ENCODE data around the gene FCN1. TPM values are rescaled to one million over a fixed set of nuclear protein-coding genes. Genes with fewer than 3 reads are reported as not detected.
"Not testable (repeated sequence)": the region's sequence is repeated elsewhere in the genome, so short reads cannot be mapped to it uniquely, and the experiment has no call there.

FCN1 gene
- total RNA-seq, 2 donors from 2014 or later, result 5.7 to 12.0 TPM

DNA sequence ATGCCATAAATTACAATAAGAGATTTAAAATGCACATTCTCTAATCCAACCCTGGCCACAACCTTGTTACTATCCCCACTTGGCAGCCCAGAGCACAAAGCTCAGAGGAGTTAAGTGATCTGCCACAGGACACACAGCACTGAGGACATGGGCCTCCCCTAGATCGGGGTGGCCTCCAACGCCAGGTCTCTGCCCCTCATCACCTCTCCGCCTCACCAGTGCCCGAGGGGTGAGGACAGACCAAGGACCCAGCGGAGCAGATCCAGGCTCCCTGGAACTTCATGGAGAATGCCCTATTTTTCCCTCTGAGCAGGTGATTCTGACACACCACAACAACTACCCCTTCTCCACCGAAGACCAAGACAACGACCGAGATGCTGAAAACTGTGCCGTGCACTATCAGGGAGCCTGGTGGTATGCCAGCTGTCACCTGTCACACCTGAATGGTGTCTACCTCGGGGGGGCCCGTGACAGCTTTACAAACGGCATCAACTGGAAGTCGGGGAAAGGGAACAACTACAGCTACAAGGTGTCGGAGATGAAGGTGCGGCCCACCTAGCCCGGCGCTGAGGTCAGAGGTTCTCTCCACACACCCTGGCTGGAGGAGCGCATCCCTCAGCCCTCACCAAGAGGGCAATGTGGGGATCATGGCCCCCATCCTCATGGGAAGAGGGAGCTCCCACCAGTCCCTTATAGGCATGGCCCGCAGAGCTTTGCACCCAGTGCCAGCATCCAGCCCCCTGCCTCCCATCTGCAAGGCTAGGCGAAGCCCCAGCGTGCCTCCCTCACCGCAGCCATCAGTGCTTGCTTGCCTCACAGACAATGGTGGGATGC is 49.6 kb downstream of the FCN1 start:
- DNase-seq (no peak), ATAC-seq (no peak)
- intact Hi-C loops (cut with DNase I), result no loop called here

DNA sequence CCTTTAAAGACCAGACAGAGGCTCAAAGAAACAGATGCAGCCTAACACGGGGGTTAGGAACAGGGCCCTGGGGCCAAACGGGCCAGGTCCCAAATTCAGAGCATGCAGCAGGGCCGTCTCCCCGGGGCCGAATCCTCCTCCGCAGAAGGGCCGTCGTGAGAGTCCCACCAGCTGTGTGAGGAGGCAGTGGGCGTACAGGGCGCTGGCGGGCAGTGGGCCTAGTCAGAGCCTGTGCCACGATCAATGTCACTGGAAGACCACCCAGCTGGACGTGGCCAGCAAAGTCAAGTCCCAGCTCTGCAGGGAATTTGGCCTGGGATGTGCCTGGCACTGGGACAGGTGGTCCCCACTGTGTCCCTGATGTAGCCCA is 52.9 kb downstream of the FCN1 start:
- ATAC-seq (no peak), DNase-seq (no peak)
- intact Hi-C loops (cut with DNase I), result no loop called here

- peak; percentile 79 to 91 for ATAC-seq
- intact Hi-C loops (cut with DNase I), result no loop called here
- no peak for DNase-seq
Measured at GRCh38 chr9:134863941-134864820, 53.5 kb downstream of the FCN1 start.

- no peak for ATAC-seq
- DNase-seq, result no peak
- intact Hi-C loops (cut with DNase I), result no loop called here
Measured at GRCh38 chr9:134863306-134863902, 54.3 kb downstream of the FCN1 start.

DNA sequence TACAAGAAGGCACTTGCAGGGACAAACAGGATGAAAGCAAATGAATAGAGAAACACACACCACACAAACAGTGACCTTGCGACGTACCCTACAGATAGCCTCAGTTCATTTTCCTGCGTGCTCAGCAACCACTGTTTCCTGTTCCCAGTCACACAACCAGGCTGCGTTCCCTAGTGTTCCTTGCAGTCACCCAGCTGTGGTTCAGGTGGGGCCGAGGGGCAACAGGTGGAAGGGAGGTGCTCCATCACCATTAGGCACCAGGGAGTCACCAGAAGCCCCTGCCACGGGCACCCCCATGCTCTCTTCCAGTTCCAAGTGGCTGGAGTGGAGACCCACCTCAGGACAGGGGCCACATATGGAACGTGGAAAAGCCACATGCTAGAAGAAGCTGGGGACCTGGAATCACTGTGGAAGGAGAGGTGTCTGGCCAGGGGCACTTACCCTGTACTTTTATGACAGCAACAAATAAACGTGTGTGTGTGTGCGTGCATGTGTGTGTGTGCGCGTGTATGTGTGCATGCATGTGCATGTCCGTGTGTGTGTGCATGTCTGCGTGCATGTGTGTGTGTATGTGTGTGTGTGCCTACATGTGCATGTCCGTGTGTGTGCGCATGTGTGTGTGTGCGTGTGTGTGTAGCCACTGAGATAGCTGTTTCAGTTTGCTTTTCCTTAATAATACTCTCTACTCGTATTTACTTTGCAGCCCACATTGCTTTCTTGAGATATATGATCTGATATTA is 55.9 kb downstream of the FCN1 start:
- intact Hi-C loops (cut with DNase I), result no loop called here
- no peak for DNase-seq
- ATAC-seq, result no peak

- no peak for ATAC-seq
- no peak for DNase-seq
- intact Hi-C loops (cut with DNase I), result no loop called here
Measured at GRCh38 chr9:134860510-134860909, 57.2 kb downstream of the FCN1 start.

DNA sequence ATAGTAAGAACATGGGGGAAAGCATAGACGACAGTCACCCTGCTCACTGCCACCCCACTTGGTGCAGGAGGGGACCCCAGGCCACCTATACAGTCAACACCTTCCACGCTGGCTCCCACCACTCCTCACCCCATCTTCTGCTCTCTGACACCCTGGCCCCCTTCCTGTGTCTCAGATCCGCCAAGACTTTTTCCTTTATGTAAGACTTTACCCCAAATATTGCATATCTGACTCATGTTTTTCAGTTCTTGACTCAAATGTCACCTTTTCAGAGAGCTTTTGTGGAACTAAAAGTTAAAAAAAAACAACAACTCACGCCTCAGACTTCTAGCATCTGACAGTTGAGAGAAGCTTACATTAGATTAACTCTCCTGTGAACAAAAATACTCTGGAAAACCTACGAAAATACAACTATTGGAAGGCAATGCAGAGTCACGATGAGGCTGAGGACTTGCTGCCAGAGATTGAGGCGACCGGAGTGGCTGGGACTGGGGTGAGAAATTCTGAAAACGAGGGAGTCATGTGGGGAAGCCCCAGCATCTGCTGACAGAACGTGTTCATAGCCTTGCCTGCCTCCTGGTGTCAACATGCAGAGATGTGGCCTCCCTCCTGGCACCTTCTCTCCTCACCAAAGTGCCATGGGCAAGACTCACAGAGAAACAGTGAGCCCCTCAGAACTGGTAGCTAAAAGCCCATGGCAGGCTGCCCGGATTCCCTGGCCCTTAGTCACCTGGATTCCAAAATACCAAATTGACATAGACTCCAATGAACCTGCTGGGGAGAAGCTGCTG is 59.5 kb downstream of the FCN1 start:
- DNase-seq, result no peak
- peak in 1 of 2 donors; percentile 42 for ATAC-seq
- intact Hi-C loops (cut with DNase I), result no loop called here

DNA sequence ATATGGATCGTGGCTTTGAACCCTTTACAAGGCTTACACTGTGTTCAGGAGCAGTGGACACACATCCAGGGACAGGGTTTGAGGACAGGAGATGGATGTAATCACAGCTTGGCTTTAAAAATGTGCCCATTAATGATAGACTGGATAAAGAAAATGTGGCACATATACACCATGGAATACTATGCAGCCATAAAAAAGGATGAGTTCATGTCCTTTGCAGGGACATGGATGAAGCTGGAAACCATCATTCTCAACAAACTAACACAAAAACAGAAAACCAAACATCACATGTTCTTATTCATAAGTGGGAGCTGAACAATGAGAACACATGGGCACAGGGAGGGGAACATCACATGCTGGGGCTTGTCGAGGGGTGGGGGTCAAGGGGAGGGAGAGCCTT is 60.3 kb downstream of the FCN1 start:
- intact Hi-C loops (cut with DNase I); DNase-seq; ATAC-seq: not testable (repeated sequence)

DNA sequence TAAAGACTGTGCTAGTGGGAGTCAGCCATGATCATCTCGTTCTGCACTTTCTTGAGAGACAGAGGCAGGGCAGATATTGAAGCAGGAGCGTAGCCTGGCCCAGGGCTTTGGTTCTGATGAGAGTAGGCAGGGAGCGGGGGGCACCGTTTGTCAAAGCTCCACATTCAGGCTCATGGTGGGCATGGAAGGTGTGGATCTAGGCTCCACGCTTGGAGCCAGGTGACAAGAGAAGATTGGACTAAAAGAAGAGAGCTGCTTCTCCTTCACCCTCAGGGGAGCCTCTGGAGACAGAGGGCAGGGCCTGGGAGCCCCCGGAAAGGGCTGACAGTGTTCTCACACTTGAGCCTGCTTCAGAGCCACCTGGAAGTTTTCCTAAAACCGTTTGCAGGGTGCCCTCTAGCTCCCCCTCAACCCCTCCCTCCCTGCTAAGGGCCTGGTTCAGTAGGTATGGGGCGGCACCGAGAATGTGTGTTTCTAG is 61.8 kb downstream of the FCN1 start:
- intact Hi-C loops (cut with DNase I), result no loop called here
- no peak for DNase-seq
- no peak for ATAC-seq

Other genes with a start within 250 kb of the FCN1 start
- gene FCN2, start 37.1 kb downstream of the FCN1 start, total RNA-seq, result 1 to 10 TPM in 1 of 2 donors, not detected in 1; 2.0 TPM
- 10 to 100 TPM; 13.9 to 25.5 TPM for gene OLFM1, start 169.8 kb upstream of the FCN1 start, total RNA-seq